Measurements from ENCODE around the gene EBF3.

The EBF3 gene

DNA sequence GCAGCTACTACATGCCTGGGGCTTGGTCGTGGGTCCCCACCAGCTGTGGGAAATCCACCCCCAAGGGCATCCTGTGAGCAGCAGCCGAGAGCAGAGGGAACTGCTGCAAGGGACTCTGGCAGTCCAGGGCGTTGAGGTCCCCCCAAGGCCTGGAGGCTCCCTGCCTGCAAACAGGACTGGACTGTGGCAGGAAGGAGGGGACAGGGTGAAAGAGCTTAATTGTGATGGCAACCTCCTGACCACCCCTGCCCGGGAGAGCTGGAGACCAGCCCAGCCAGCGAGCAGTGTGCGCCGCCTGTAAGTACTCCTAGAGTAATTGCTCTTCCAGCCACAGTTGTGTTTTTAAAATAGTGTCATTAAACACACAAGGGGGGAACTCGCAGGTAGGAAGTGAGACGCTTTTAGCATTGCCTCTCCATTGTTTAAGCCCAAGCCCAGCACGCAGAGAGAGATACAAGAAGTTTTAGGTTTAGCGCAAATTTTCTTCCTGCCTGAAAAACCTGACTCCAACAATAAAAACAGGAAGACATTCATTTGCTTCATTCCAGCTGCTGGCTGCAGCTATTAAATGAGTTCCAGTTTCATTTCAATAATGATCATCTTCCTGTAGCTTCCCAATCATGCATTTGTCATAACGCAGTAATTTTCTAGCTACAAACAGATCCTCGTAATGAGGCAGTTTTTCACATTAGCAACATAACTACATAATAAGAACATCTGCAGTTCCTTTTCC is 111.1 kb downstream of the EBF3 start:
- no peak overlapping the region for H3K27ac ChIP-seq
- TF ChIP-seq, protein P1, sequence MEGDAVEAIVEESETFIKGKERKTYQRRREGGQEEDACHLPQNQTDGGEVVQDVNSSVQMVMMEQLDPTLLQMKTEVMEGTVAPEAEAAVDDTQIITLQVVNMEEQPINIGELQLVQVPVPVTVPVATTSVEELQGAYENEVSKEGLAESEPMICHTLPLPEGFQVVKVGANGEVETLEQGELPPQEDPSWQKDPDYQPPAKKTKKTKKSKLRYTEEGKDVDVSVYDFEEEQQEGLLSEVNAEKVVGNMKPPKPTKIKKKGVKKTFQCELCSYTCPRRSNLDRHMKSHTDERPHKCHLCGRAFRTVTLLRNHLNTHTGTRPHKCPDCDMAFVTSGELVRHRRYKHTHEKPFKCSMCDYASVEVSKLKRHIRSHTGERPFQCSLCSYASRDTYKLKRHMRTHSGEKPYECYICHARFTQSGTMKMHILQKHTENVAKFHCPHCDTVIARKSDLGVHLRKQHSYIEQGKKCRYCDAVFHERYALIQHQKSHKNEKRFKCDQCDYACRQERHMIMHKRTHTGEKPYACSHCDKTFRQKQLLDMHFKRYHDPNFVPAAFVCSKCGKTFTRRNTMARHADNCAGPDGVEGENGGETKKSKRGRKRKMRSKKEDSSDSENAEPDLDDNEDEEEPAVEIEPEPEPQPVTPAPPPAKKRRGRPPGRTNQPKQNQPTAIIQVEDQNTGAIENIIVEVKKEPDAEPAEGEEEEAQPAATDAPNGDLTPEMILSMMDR (conservative IDR thresholded peaks at IDR 0.05), result no peak

DNA sequence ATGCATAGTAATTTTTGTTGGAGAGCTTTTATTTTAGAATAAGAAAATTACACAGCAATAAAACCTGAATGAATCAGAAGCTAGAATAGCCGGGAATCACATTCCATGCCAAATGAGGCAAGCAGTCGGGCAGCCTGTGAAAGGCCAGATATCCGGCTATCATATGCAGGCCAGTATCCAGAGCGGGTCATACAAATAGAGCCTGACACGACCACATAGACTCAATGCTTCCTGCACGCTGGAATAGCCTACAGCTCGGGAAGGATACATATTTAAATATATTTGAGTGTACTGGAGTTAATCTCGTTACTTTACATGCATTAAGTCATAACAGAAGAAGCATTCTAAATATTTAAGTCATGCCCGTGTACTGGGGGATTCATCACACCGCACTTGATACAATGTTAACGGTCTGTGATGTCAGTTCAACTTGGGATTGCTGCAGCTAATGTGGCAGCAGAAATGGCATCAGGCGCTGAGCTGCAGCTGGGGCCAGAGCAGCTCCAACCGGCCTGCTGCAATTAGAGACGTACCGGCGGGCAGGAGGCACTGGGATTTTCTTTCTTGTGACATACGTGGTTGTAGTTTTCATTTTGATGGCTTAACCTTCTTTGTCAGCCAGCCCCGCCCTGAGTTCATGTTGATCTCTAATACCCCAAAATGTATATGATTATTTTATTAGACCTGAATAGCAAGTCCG is 112.0 kb downstream of the EBF3 start:
- TF ChIP-seq, protein P1 (conservative IDR thresholded peaks at IDR 0.05), result no peak

DNA sequence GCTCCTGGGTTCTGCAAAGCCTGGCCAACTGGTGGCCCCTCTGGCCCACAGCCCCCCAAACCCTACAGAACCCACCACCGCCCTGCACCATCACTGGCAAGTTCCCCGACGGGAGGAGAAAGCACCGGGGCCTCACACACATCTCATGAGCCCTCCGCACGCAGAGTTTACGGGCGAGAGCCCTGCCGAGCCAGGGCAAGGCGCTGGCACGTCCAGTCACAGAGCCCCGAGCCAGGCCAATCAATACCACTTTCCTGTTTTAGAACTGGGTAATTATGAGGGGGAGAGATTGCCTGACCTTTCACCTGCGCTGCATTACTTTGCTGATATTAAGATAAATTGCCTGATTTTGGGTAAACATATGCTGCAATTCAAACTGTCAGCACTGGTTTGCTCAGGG is 113.3 kb downstream of the EBF3 start:
- H3K27ac ChIP-seq, result no peak overlapping the region
- TF ChIP-seq, protein P1 (conservative IDR thresholded peaks at IDR 0.05), result no peak

More for the DNA sequence above, 112.0 kb downstream of the EBF3 start:
- no peak overlapping the region for H3K27ac ChIP-seq

DNA sequence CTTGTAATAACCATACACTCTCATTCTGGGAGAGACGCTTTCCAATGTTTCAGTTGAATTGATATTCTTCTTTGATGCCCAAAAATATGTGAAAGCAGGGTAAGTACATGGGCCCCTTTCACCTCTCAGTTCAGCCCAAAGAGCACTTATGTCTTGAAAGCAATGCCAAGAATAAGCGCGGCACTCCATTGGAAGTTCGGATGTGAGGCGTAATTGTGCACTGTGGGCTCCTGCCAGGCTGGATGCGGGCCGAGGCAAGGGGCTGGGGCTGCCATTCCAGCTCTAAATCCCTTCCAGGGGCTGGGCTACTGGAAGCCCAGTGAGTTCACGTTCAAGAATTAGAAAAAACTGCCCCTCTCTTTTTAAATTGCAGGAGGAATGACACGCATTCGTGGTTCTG is 113.8 kb downstream of the EBF3 start:
- TF ChIP-seq, protein P1 (conservative IDR thresholded peaks at IDR 0.05), result no peak
- no peak overlapping the region for H3K27ac ChIP-seq

DNA sequence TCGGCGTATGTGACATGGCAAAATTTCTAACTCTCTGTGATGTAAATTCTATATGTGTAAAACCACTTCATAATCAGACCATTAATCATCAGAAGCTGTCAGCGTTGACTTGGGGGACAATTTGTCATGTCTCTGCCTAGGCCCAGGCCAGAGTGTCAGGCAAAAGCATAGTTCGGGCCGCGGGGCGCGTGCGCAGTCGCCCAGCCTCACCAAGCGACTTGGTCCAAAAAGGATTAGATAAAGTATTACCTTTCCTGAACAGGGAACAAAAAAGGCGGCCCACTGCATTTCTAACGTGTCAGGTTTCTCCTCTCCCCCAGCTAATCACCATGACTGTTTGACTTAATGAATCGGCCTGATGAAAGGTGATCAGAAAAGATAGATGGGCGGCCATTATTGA is 114.2 kb downstream of the EBF3 start:
- no peak overlapping the region for H3K27ac ChIP-seq
- TF ChIP-seq, protein P1 (conservative IDR thresholded peaks at IDR 0.05), result no peak

DNA sequence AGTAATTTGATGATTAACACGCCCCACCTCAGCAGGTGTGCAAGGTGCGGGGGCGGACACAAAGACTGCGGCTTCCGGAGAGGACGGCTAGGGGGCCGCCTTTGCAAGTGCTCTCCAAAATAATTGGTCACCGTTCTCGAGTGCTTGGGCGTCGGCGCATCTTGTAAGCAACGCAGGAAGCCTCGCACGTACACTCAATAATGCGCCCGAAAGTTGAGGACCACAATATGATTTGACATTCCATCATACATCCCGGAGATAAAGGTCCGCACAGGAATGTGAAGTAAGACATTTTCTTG is 114.7 kb downstream of the EBF3 start:
- TF ChIP-seq, protein P1 (conservative IDR thresholded peaks at IDR 0.05), result no peak
- no peak overlapping the region for H3K27ac ChIP-seq

DNA sequence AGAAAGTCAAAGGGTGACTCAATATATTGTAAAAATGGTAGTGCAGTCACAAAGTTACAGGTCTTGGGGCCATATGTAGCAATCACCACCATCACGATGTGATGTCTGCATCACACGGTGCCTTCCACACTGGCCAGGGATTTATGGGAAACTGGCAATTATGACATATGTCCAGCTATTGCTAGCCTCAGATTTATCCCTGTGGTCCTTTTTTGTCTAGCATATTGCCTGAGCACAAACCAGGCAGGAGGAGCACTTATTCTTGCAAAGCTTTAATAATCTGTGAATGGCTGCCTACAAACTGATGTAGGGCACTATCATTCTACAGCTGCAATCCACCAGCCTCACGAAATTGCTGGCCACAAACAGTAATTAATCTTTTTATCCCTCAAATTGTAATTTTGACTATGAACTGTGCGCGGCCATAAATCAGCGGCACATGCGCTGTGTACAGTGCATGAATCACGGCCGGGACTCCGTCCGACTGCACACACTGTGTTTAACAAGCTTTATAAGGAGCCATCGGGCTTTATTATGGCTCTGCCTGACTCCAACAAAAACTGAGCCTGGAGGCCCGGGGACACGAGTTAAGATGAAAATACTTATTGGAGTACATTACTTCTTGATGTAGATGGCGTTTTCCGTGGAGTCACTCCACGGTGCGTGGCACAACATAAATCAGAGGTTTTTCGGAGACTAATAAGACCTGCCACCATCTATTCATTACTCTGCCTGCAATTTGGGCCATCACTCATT is 115.2 kb downstream of the EBF3 start:
- TF ChIP-seq, protein P1 (conservative IDR thresholded peaks at IDR 0.05), result no peak
- no peak overlapping the region for H3K27ac ChIP-seq
